ENCODE results near the gene TMEM14A.

The TMEM14A gene

GRCh38 chr6:52724406-52725121, 53.7 kb downstream of the TMEM14A start:
- peak; percentile 78 for DNase-seq (ENCODE audit: low read depth)
- TF ChIP-seq CTCF (IDR thresholded peaks at IDR 0.05; ENCODE audit: insufficient read depth, low read depth, low read length, missing control alignments): peak; percentile 81
- no peak overlapping the region for H3K4me3 ChIP-seq (ENCODE audit: low read length)

GRCh38 chr6:52725143-52725534, 54.2 kb downstream of the TMEM14A start:
- no peak for TF ChIP-seq CTCF (IDR thresholded peaks at IDR 0.05; ENCODE audit: insufficient read depth, low read depth, low read length, missing control alignments)
- H3K4me3 ChIP-seq (ENCODE audit: low read length): no peak overlapping the region
- peak; percentile 82 for DNase-seq (ENCODE audit: low read depth)

- DNase-seq (ENCODE audit: low read depth): peak; percentile 91
- no peak for TF ChIP-seq CTCF (IDR thresholded peaks at IDR 0.05; ENCODE audit: insufficient read depth, low read depth, low read length, missing control alignments)
- no peak overlapping the region for H3K4me3 ChIP-seq (ENCODE audit: low read length)
These were observed 54.8 kb downstream of the TMEM14A start for GRCh38 chr6:52725535-52726192.

- TF ChIP-seq CTCF (IDR thresholded peaks at IDR 0.05; ENCODE audit: insufficient read depth, low read depth, low read length, missing control alignments): no peak
- H3K4me3 ChIP-seq (ENCODE audit: low read length): no peak overlapping the region
- DNase-seq (ENCODE audit: low read depth): no peak
These were observed 55.3 kb downstream of the TMEM14A start for GRCh38 chr6:52726193-52726542.

GRCh38 chr6:52726741-52727535, 56.0 kb downstream of the TMEM14A start:
- peak; percentile 70 for DNase-seq (ENCODE audit: low read depth)
- H3K4me3 ChIP-seq (ENCODE audit: low read length): no peak overlapping the region
- TF ChIP-seq CTCF (IDR thresholded peaks at IDR 0.05; ENCODE audit: insufficient read depth, low read depth, low read length, missing control alignments): no peak

- DNase-seq (ENCODE audit: low read depth): no peak
- no peak for TF ChIP-seq CTCF (IDR thresholded peaks at IDR 0.05; ENCODE audit: insufficient read depth, low read depth, low read length, missing control alignments)
These were observed 57.0 kb downstream of the TMEM14A start for GRCh38 chr6:52727908-52728307.

More at GRCh38 chr6:52727908-52728307, 57.0 kb downstream of the TMEM14A start:
- no peak overlapping the region for H3K4me3 ChIP-seq (ENCODE audit: low read length)
